COR-L47 (cell line): ENCODE results near the gene PPP2R5E.
"Not testable (repeated sequence)": the region's sequence is repeated elsewhere in the genome, so short reads cannot be mapped to it uniquely, and the experiment has no call there.

Experiments used
- DNase-seq: peaks from one replicate; lab custom pipeline; 2025; lab: John Stamatoyannopoulos, UW

The PPP2R5E gene

GRCh38 chr14:63543000-63543825 lies at the start of gene PPP2R5E:
PPP2R5E (minus strand) TSS chr14:63543377; CDS start chr14:63539685, 3,692 bp downstream.
- peak; percentile 99 for DNase-seq

DNA sequence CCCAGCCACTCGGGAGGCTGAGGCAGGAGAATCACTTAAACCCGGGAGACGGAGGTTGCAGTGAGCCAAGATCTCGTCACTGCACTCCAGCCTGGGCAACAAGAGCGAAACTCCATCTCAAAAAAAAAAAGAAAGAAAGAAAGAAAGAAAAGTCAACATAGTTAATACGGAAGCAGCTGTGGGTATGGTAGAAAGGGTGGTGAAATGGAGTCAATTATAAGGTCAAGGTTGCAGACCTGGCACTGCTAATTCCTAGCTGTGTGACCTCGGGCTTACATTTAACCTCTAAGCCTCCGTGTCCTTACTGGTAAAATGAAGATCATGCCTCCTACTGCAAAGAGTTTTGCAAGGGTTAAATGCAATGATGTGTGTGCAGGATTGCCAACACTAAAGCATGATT lies 39.9 kb upstream of the PPP2R5E start:
- DNase-seq, result not testable (repeated sequence)

DNA sequence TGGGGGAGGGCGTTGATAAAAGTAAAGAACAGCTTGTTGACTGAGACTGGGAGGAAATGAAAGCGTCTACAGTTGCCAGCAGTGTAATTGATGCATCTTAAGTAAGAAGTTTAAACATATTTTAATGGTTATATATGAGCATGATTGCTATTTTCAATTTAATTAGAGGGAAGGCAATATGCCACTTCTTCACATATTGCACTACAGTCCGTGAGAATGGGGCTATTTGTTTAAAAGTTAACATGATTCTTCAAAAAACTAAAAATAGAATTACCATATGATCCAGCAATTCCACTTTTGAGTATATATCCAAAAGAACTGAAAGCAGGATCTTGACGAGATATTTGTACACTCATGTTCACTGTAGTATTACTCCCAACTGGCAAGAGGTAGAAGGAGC lies 38.3 kb upstream of the PPP2R5E start:
- DNase-seq, result no peak

DNA sequence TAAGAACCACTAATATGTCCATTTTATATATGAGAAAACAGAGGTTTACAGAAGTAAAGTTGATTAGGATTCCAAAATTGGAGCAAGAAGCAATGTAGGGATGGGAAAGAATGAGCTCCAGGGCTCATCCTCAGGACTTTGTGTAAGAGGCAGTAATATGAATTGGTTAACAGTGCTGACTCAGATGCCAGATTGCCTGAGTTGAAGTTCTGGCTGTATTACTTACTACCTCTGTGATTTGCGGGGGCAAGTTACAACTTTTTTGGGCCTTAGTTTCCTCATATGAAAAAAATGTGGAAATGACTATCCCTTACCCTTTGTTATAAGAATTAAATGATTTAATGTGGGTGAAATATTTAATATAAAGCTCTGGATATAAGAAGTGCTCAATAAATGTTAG lies 35.1 kb upstream of the PPP2R5E start:
- DNase-seq, result no peak

DNA sequence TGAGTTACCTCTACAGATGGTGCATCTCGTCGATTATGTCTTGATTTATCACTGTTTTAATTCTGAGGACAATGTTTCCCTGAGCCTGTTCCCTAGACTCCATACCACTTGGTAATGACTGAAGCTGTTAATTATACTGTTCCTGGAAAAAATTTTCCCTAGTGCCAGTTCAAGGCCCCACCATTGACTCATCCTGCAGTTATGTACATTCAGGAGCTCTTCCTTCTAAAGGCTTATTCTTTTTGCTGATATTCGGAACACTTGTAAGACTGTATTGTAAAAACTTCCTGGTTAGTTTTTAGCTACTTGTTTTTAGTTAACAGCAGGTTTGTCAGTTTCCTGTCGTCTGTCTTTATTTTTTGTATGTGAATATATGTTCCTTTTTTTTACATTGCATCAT lies 30.4 kb upstream of the PPP2R5E start:
- no peak for DNase-seq

- DNase-seq, result no peak
These were observed 22.3 kb upstream of the PPP2R5E start for GRCh38 chr14:63565448-63565847.

- DNase-seq, result no peak
These were observed 21.1 kb upstream of the PPP2R5E start for GRCh38 chr14:63564318-63564717.

- DNase-seq, result no peak
These were observed 20.3 kb upstream of the PPP2R5E start for GRCh38 chr14:63563370-63564026.

DNA sequence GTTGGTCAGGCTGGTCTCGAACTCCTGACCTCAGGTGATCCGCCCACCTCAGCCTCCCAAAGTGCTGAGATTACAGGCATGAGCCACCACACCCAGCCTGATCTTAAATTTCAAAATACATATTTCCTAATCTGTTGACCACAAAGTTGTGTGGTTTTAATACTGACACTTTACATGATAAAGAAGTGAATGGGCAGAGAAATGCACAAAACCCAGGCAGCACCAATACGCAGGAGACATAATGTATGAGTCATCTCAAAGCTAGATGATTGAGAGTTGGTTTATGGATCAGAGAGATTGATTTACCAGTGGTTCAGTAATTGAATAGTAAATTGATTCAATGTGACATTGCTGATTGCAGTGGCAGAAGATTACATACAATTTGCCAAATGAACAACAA lies 19.2 kb upstream of the PPP2R5E start:
- DNase-seq, result no peak

- DNase-seq, result no peak
These were observed 12.4 kb upstream of the PPP2R5E start for GRCh38 chr14:63555572-63555971.

DNA sequence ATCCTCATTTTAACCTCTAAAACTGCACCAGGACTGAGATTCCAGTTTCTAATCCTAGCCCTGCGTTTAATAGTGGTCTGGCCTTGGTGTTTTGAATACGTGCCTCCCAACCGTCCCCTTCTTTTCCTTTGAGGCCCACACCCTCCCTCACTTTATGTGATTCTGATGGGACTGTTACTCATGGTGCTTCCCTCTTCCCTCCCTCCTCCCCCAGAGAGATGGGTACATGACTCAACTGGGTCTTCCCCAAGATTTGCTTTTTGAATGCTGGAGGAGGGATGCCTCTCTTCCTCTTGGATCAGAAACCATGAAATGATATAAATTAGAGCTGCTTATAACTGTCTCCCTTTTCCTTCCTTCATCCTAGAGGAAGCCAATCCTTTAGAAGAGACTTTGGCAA lies 8.2 kb upstream of the PPP2R5E start:
- DNase-seq, result no peak

GRCh38 chr14:63547798-63548335 lies 4.7 kb upstream of the PPP2R5E start:
- no peak for DNase-seq

GRCh38 chr14:63545431-63545830 lies 2.3 kb upstream of the PPP2R5E start:
- no peak for DNase-seq

DNA sequence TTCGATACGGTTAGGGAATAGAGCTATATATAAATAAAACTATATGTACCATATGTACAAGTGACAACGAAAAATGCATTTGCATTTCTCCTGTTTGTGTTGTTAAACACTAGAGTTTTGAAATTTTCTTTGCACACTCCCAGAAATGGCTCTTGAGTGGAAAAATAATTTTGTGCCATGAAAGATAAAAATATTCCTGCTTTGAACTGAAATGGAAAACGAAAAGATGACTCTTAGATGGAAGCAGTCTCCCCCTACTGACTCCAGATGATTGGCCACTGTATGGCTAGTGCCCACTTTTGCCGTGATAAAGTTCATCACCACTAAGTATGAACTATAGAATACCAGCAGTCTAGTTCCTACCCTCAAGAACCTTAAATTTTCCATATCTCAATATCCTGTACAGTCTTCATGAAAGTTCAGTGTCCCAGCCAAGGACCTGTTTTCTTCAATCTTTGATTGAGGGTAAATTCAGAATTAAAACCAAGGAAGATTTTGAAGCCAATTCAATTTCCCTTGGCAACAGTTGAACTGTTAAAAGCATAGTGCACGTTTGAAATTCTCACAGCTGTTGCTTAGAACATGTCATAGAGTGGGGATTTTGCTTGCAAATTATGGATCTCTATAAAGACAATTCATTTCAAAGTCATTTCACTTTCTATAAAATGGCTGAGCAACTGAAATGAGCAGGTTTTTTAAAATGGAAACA lies 1.6 kb upstream of the PPP2R5E start:
- DNase-seq, result peak; percentile 32

- DNase-seq, result peak; percentile 10
These were observed 739 bp upstream of the PPP2R5E start for GRCh38 chr14:63543826-63544406.

DNA sequence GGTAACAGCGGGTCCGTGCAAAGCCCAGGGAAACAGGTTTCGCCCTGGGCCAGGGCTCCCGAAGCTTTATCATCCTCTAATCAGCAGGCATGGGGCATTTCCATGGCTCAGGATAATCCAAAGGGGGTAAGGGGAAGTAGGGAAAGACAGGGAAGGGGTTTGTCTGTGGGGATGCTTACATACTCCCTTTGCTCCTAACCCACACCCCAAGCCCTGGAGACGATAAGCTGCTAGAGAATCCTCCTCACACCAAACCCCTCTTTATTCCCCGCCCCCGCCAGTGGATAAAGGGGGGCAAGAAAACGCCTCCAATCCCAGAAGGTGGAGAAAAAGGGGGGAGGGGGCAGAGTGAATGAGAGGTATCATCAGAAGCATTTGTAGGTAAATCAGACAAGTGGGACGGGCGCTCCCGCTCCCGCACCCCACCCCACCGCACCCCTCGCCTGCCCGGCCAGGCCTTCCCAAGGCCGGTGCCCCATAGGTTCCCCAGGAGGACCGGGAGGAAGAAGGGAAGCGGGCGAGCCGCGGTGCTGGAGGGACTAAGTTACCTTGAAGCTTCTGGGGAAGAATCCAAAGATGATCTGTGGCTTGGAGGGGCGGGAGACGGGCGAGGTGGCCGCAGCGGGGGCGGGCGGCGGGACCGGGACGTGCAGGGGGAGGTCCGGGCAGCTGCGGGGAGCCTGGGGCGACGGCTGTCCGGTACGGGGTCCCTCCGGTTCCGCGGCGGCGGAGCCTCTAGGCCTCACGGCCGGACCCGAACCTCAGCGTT lies 762 bp downstream of the PPP2R5E start:
- peak; percentile 10 for DNase-seq

- DNase-seq, result no peak
These were observed 7.3 kb downstream of the PPP2R5E start for GRCh38 chr14:63535918-63536317.

DNA sequence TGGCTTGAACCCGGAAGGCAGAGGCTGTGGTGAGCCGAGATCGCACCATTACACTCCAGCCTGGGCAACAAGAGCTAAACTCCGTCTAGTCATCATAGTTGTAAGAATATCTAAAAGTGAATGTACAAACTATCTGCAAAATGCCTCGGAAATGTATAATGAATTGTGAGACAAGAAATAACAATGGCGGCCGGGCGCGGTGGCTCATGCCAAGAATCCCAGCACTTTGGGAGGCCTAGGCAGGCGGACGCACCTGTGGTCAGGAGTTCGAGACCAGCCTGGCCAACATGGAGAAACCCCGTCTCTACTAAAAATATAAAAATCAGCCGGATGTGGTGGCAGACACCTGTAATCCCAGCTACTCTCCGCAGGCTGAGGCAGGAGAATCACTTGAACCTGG lies 9.7 kb downstream of the PPP2R5E start:
- no peak for DNase-seq

- DNase-seq, result no peak
These were observed 18.5 kb downstream of the PPP2R5E start for GRCh38 chr14:63524537-63525155.

- no peak for DNase-seq
These were observed 19.3 kb downstream of the PPP2R5E start for GRCh38 chr14:63523735-63524426.
